Natural killer cell (primary cell): ENCODE data around the gene NXPH2. TPM values are rescaled to one million over a fixed set of nuclear protein-coding genes. Genes with fewer than 3 reads are reported as not detected.

Experiments used
- ATAC-seq, 3 donors: fragments of 150-1000 bp in 2 of 3; fragments of 200-7000 bp in 1 of 3; cut with Tn5 transposase; 1 replicate in 1 of 3; 2 replicates in 2 of 3; pipeline ENCODE4 v1.10.0; 2021; ENCODE audit warnings: mild to moderate bottlenecking in 2 of 3, moderate library complexity in 2 of 3
- DNase-seq, 2 donors: peaks; one replicate each; pipeline versions ENCODE4 v3.0.0 to v3.0.0-alpha.2; 2013 to 2021; ENCODE audit warnings: mixed read lengths in 1 of 2
- H3K27ac ChIP-seq: one replicate; pipeline ENCODE4 v1.5.1; 2013; ENCODE audit warnings: mild to moderate bottlenecking, low read length
- H3K27me3 ChIP-seq: one replicate; pipeline ENCODE4 v1.6.1; 2013; ENCODE audit warnings: low read length; ENCODE audit not compliant: control insufficient read depth, insufficient read depth
- H3K36me3 ChIP-seq: one replicate; pipeline ENCODE4 v1.6.1; 2013; ENCODE audit warnings: low read length; ENCODE audit not compliant: control insufficient read depth, insufficient read depth
- H3K4me1 ChIP-seq: one replicate; pipeline ENCODE4 v1.6.1; 2013; ENCODE audit warnings: low read length; ENCODE audit not compliant: control insufficient read depth, insufficient read depth
- H3K4me3 ChIP-seq: one replicate; pipeline ENCODE4 v1.5.1; 2013; ENCODE audit warnings: low read length
- H3K9me3 ChIP-seq: one replicate; pipeline ENCODE4 v1.6.1; 2013; ENCODE audit warnings: low read length; ENCODE audit not compliant: control insufficient read depth, insufficient read depth
- H3K27ac Mint-ChIP-seq, 2 donors: one replicate each; pipeline ENCODE4 v1.8.0; 2022; ENCODE audit warnings: mild to moderate bottlenecking in 2 of 2, mixed read lengths in 2 of 2, moderate library complexity in 1 of 2
- H3K27me3 Mint-ChIP-seq, 2 donors: one replicate each; pipeline ENCODE4 v1.8.0; 2022; ENCODE audit warnings: low read depth in 2 of 2, mixed read lengths in 2 of 2
- H3K36me3 Mint-ChIP-seq: one replicate; pipeline ENCODE4 v1.8.0; 2022; ENCODE audit warnings: mixed read lengths
- H3K4me1 Mint-ChIP-seq, 2 donors: one replicate each; pipeline ENCODE4 v1.8.0; 2022; ENCODE audit warnings: mixed read lengths in 2 of 2
- H3K4me3 Mint-ChIP-seq: one replicate; pipeline ENCODE4 v1.8.0; 2022; ENCODE audit warnings: mild to moderate bottlenecking, moderate library complexity, mixed read lengths
- H3K9me3 Mint-ChIP-seq, 2 donors: one replicate each; pipeline ENCODE4 v1.8.0; 2022; ENCODE audit warnings: mixed read lengths in 2 of 2
- WGBS: methylation state at CpG from one replicate; pipeline ENCODE4 v1.1.7; 2013; ENCODE audit warnings: missing lambda C conversion rate; ENCODE audit not compliant: insufficient coverage; 5-methylcytosine and 5-hydroxymethylcytosine counted together
- intact Hi-C: fragments of 100-400 bp; cut with micrococcal nuclease; formaldehyde crosslinking; loops from one replicate; pipeline ENCODE4 v1.14.2; 2022
- total RNA-seq, 4 donors: library from RNA; stranded (reverse); fragments of 120-200 nt in 1 of 4; gene quantifications; one replicate each; pipeline versions ENCODE4 v1.2.3 to v1.2.4, GENCODE V29; 2013 to 2022
- TF ChIP-seq, protein P1 (sequence below): fragments of 200-600 bp; IDR thresholded peaks from one replicate; pipeline ENCODE4 v1.8.0; 2022; ENCODE audit warnings: antibody characterized with exemption

Gene NXPH2
- total RNA-seq, 3 donors from 2014 or later (not counting 1 experiment from before 2014, with no cell fraction given) = not detected

DNA sequence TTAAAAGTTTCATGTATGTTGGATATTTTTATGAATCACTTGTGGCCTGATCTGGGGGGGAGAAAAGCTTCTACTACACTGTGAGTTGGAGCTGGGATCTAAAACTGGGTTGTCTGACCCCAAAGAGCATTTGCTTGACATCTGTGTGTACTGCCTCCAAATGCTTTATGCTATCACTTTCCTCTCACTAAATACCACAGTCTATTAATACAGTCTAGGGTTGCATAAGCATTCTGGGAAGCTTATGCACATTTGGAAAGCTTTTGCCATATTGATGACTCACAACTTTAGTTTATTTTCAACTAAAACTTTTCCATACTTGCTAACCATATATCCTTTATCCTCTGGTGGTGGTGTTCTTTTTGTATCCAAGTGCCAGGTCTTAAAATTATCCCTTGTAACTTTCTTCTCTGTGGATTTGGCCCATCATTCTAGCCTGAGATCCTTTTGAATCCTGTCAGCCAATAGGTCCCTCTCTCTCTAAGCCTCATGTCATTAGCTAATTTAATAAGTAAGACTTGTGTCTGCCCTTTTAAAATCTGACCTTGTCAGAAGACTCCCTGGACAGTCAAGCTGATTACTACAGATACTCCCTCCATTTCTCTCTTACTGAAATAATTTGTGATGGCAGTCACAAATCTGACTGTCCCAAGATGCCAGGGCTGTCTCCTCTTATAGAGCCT is 72.7 kb downstream of the NXPH2 start:
- Mint-ChIP-seq H3K27ac (no peak overlapping the region), H3K9me3 (peaks cover 0 to 5% of the 10 kb centered on the region in 2 donors), H3K4me1 (no peaks in the 10 kb centered on the region), H3K4me3 (no peak overlapping the region), H3K27me3 (no peaks in the 10 kb centered on the region), H3K36me3 (no peaks in the 10 kb centered on the region)
- DNase-seq (no peak), ATAC-seq (no peak)
- intact Hi-C loops = no loop called here
- Histone ChIP-seq H3K27ac (no peak overlapping the region), H3K4me1 (no peaks in the 10 kb centered on the region), H3K27me3 (no peaks in the 10 kb centered on the region), H3K9me3 (no peaks in the 10 kb centered on the region), H3K4me3 (no peak overlapping the region), H3K36me3 (no peaks in the 10 kb centered on the region)
- TF ChIP-seq, protein P1, sequence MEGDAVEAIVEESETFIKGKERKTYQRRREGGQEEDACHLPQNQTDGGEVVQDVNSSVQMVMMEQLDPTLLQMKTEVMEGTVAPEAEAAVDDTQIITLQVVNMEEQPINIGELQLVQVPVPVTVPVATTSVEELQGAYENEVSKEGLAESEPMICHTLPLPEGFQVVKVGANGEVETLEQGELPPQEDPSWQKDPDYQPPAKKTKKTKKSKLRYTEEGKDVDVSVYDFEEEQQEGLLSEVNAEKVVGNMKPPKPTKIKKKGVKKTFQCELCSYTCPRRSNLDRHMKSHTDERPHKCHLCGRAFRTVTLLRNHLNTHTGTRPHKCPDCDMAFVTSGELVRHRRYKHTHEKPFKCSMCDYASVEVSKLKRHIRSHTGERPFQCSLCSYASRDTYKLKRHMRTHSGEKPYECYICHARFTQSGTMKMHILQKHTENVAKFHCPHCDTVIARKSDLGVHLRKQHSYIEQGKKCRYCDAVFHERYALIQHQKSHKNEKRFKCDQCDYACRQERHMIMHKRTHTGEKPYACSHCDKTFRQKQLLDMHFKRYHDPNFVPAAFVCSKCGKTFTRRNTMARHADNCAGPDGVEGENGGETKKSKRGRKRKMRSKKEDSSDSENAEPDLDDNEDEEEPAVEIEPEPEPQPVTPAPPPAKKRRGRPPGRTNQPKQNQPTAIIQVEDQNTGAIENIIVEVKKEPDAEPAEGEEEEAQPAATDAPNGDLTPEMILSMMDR = no peak

DNA sequence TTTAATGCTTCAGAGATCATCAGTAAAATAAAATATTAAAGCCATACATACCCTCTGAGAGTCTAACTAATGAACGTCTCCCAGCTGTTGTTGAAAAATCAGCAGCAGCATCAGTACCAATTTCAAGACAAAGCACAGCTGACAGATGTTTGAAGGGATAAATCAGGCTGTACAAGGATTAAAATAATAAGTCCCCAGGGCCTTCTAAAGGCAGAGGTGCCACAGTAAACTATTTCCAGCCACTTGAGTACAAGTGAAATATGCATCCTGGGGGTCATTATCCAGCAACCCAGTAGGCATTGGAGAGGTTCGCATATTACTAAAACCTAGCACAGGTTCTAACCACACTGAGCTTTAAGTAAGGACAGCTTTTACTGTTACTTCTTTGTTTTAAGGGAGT is 76.9 kb downstream of the NXPH2 start:
- Histone ChIP-seq H3K27me3 (no peaks in the 10 kb centered on the region), H3K36me3 (no peaks in the 10 kb centered on the region), H3K9me3 (no peaks in the 10 kb centered on the region), H3K27ac (no peak overlapping the region), H3K4me3 (no peak overlapping the region), H3K4me1 (no peaks in the 10 kb centered on the region)
- WGBS = 100% methylated on average over 1 of the region's 2 CpGs
- ATAC-seq = no peak
- Mint-ChIP-seq H3K4me3 (no peak overlapping the region), H3K27me3 (no peaks in the 10 kb centered on the region), H3K4me1 (no peaks in the 10 kb centered on the region), H3K36me3 (no peaks in the 10 kb centered on the region), H3K27ac (no peak overlapping the region), H3K9me3 (no peaks in the 10 kb centered on the region)
- no peak for DNase-seq
- intact Hi-C loops = no loop called here
- TF ChIP-seq, protein P1 = no peak

DNA sequence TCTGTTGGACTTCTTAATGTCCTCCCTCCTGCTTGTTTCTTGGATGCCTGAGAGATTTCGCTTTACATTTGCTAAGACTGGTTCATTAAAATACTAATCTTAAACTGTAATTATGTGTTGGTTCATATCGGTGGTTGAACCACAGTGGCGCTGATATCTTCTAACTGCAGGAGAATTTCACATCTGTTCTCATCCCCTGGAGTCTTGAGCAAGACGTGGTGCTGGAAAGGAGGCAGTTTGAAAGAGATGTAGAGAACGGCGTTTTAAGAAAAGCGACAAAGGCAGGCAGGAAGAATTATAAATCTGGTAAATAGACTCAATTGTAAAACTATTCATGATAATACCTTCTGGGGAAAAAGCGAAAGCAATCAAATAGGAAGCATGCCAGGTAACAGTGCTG is 79.5 kb downstream of the NXPH2 start:
- ATAC-seq (no peak), DNase-seq (no peak)
- TF ChIP-seq, protein P1 = no peak
- H3K9me3 Mint-ChIP-seq = no peaks in the 10 kb centered on the region
- no peaks in the 10 kb centered on the region for H3K4me1 ChIP-seq
- no peaks in the 10 kb centered on the region for H3K27me3 Mint-ChIP-seq
- no peaks in the 10 kb centered on the region for H3K4me1 Mint-ChIP-seq
- no peaks in the 10 kb centered on the region for H3K27me3 ChIP-seq
- no peak overlapping the region for H3K4me3 ChIP-seq
- intact Hi-C loops = no loop called here
- H3K9me3 ChIP-seq = no peaks in the 10 kb centered on the region
- no peak overlapping the region for H3K27ac Mint-ChIP-seq
- no peaks in the 10 kb centered on the region for H3K36me3 Mint-ChIP-seq
- H3K4me3 Mint-ChIP-seq = no peak overlapping the region
- WGBS = 93% methylated on average over 8 of the region's 8 CpGs
- H3K36me3 ChIP-seq = no peaks in the 10 kb centered on the region
- no peak overlapping the region for H3K27ac ChIP-seq

DNA sequence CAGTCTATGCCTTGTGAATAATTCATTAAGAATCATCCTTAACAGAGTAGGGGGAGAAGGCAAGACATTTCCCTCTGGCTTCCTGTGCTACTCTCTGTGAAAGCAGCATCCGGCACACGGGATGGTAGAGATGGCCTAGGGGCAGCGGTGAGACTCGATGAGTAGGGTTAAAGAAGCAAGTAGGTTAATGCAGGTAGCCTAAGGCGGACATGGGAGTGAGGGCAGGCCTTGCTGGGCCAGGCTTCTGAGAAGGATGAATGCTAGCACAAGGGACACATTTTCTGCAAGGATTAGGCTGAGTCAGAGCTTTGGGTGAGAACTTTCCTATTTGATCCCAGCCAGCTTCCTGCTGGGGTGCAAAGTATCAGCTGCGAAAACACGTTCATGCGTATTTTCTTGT is 80.8 kb downstream of the NXPH2 start:
- Mint-ChIP-seq H3K27me3 (no peaks in the 10 kb centered on the region), H3K4me3 (no peak overlapping the region), H3K9me3 (peaks cover 0 to 3% of the 10 kb centered on the region in 2 donors), H3K27ac (no peak overlapping the region), H3K4me1 (no peaks in the 10 kb centered on the region), H3K36me3 (no peaks in the 10 kb centered on the region)
- no peak for DNase-seq
- intact Hi-C loops = no loop called here
- ATAC-seq = no peak
- no peaks in the 10 kb centered on the region for H3K27me3 ChIP-seq
- no peak overlapping the region for H3K4me3 ChIP-seq
- TF ChIP-seq, protein P1 = no peak
- 93% methylated on average over 8 of the region's 8 CpGs for WGBS
- H3K27ac ChIP-seq = no peak overlapping the region
- H3K36me3 ChIP-seq = no peaks in the 10 kb centered on the region
- no peaks in the 10 kb centered on the region for H3K9me3 ChIP-seq
- H3K4me1 ChIP-seq = no peaks in the 10 kb centered on the region
